A549 treated with dexamethasone at 1 μM for 4 hours (cell line): ENCODE measurements around the gene SAP25. TPM values are rescaled to one million over a fixed set of nuclear protein-coding genes. Genes with fewer than 3 reads are reported as not detected.

Experiments used
- total RNA-seq: library from RNA; stranded (reverse); fragments of 200-300 nt; extraction: Qiagen RNA extraction; gene quantifications from 5 replicates; pipeline ENCODE4 v1.2.3, GENCODE V29; 2022

SAP25 gene
- 0.32 to 0.66 TPM (median 0.38 TPM) in 4 of 5 replicates, not detected in the other for total RNA-seq

DNA sequence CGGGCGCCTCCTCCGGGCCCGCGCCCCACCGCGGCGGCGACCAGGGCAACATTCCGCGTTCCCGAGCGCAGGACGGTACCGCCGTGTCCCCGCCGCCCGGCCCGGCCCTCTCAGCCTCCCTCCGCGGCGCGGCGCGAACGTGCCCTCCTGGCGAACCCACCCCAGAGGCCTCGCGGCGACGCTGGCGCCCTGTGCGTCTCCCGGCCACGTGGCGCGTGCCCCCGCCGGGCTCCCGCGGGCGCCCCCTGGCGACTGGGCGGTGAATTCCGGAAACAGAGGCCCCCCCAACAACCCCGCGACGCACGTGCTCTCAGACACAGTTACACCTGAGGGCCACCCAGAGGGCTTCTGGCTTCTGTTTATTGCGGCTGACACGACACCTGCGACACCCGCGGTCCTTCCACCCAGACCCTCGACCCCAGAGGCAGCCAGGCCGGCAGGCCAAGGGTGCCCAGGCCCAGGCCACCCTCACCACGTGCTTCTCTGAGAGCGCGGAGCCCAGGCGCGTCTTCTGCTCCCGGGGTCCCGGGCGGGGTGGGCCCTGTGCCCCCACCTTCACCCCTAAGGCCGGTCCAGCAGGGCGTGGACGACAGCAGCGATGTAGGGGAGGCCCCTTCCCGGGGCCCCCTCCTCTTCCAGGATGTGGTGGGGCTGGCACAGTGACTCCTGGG is at the start of gene SAP25:
Gene SAP25 (minus strand): TSS at position 210 of the 671 bp plus-strand sequence. CDS start 158 bp downstream, at position 52.

DNA sequence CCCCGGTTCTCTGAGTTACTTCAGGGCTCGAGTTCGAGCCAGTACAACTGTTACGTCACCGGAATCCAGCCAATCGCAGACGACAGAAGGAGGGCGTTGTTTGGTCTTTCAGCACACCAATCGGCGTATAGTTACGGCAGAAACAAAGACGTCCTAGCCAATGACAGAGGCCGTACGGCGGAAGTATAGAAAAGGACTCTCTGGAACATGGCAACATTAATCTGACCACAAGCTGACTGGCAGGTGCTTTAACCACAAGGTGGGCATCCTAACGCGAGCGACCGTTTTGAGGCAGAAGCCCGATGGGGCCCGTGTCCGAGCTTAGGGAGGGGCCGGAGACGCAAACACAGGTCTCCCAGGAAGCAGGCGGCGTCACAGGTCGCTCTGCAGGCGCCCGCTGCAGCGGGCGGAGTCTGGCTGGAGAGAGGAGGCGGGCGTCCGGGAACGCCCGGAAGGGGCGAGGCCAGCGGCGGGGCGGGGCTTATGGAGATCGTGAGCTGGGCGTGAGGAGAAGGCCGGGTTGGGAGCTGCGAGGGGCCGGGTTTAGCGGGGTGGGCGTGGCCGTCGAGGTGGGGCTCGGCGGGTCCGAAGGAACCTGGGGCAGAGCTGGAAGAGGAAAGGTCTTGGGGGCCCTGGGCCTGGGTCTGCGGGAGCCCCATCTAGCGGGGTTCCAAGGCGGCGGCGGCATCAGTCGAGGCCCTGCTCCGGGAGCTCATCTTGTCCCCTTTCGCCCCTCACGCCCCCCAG is 38.5 kb upstream of the SAP25 start, which contains the start of gene MOSPD3:
Gene MOSPD3 (plus strand): TSS at position 558 of the 747 bp plus-strand sequence. CDS start 252 bp downstream, outside the sequence.

DNA sequence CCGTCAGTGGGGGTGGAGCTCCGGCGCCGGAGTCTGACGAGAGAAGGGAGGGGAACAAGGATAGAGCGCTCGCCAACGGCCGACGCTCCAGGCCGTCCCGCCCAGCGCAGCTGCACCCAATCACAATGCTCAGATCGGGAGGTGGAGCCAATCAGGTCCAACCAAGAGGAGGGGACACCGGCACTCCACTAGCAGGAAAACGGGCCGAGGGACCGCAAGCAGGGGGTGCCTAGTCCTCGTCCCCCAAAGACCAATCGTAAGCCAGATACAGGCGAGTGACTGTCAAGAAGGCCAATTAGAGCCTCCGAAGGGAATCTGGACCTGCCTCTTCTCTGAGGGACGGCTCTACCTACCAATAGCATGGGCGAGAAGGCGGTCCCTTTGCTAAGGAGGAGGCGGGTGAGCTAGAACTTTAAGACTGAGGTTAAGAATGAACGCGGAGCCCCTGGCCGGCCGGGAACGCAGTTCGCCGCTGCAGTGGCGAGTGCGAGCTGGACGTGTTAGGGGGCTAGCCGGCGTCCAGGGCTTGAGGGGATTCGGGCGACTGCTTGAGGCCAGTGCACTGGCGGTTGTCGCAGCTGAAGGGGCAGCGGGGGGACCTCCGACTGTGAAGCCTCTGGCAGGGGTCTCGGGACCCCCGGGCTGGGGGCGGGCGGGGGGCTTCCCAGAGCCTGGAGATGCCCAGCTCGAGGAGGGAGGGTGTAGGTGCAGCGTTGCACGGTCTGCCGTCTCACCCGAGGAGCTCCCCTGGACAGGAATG is 12.7 kb upstream of the SAP25 start, which contains the start of gene FBXO24:
Gene FBXO24 (plus strand): TSS at position 63 of the 760 bp plus-strand sequence. CDS start 298 bp downstream, at position 361.

DNA sequence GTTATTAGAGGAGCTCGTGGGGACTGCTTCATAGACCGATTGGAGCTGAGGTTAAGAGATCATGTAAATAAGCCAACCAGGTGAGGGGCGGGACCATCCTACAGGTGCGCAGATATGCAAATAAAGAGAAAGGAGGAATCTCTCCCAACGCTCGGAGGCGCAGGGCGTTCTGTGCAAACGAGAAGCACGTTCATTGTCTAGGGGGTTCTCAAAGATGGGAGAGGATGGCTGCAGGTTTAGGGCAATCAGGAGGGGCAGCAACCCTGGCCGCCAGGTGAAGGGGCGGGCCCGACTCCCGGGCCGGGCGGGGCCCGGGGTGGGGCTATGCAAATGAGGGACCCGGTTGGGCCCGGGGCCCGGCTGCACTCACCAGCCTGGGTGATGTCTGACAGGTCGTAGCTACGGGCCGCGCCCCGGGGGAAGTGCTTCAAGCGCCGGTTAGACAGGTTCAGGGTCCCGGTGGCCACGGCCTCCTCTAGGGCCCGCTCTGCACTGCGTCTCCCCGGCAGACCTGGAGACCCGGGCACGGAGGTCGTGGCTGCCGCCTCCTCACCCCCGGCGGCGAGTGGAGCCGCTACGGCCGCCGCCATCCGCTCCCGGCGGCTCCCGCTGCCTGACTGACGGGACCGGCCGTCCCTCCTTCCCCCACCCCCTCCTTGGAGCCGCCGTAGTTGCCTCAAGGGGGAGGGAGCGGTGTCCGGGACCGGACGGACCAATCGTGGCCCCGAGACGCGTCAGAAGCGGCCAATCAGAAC is 12.0 kb upstream of the SAP25 start, which contains the start of gene LRCH4:
Gene LRCH4 (minus strand): TSS at position 619 of the 755 bp plus-strand sequence. CDS start 29 bp downstream, at position 590.

DNA sequence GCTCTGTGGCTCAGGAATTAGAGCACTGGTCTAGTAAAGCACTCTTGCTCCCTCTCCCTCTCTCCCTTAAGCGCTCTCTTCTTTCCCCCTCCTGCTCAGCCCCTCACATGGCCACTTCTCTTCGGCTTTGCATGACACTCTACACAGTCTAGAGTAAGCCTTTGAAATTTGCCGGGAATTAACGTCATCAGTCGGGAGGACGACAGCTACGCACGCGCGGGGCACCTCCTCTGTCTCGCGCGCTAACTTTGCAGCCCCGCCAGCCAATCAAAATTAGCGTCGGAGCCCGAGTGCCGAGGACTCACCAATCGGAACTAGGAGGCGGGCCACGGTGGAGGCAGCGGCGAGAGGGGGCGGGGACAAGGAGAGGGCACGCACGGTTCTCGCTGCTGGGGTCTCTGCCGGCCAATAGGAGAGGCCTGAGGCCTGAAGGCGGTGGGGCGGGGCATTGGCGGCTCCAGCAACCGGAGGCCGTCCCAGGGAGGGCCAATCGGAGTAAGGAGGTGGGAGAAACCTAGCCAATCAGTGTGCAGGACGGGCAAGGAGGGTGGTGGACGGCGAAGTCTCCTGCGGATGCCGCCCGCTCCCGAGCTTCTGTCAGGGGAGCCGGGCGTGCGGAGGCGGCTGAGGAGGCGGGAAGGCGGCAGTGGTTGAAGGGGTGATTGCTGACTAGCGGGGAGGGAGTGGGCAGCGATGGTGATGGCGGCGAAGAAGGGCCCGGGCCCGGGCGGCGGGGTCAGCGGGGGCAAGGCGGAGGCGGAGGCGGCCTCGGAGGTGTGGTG is 34.9 kb downstream of the SAP25 start, which contains the start of gene AGFG2:
Gene AGFG2 (plus strand): TSS at position 550 of the 782 bp plus-strand sequence. CDS start 144 bp downstream, at position 694.

Other genes with a start within 250 kb of the SAP25 start
- gene PILRB, start 215.8 kb downstream of the SAP25 start, total RNA-seq, result 12.1 to 32.0 TPM (median 25.1 TPM) in 5 replicates
- 3.0 to 5.8 TPM (median 5.0 TPM) in 5 replicates for gene PILRA, start 200.4 kb downstream of the SAP25 start, total RNA-seq
- 0.86 to 1.7 TPM (median 1.5 TPM) in 5 replicates for gene ZCWPW1, start 145.2 kb downstream of the SAP25 start, total RNA-seq
- 37.5 to 52.8 TPM (median 47.6 TPM) in 5 replicates for gene MEPCE, start 144.1 kb downstream of the SAP25 start, total RNA-seq
- 32.6 to 42.1 TPM (median 38.3 TPM) in 5 replicates for gene PPP1R35, start 137.4 kb downstream of the SAP25 start, total RNA-seq
- gene SPACDR, start 109.6 kb downstream of the SAP25 start, total RNA-seq, result 0.47 to 1.1 TPM (median 0.89 TPM) in 5 replicates
- 49.8 to 72.0 TPM (median 61.8 TPM) in 5 replicates for gene TSC22D4, start 94.7 kb downstream of the SAP25 start, total RNA-seq
- 3.9 to 7.8 TPM (median 6.4 TPM) in 5 replicates for gene NYAP1, start 90.0 kb downstream of the SAP25 start, total RNA-seq
- 29.4 to 57.4 TPM (median 50.2 TPM) in 5 replicates for gene AGFG2, start 34.7 kb downstream of the SAP25 start, total RNA-seq
- gene LRCH4, start 12.2 kb upstream of the SAP25 start, total RNA-seq, result 10.2 to 19.5 TPM (median 15.7 TPM) in 5 replicates
- 0.10 to 0.33 TPM (median 0.25 TPM) in 5 replicates for gene FBXO24, start 12.4 kb upstream of the SAP25 start, total RNA-seq
- gene PCOLCE, start 28.5 kb upstream of the SAP25 start, total RNA-seq, result 6.8 to 10.9 TPM (median 8.8 TPM) in 5 replicates
- gene MOSPD3, start 38.6 kb upstream of the SAP25 start, total RNA-seq, result 15.5 to 21.8 TPM (median 20.2 TPM) in 5 replicates
- gene TFR2, start 67.7 kb upstream of the SAP25 start, total RNA-seq, result 1.9 to 2.7 TPM (median 2.4 TPM) in 5 replicates
- not detected in 5 replicates for gene ACTL6B, start 82.5 kb upstream of the SAP25 start, total RNA-seq
- gene GNB2, start 99.8 kb upstream of the SAP25 start, total RNA-seq, result 159 to 275 TPM (median 264 TPM) in 5 replicates
- gene GIGYF1, start 120.3 kb upstream of the SAP25 start, total RNA-seq, result 8.9 to 19.9 TPM (median 15.2 TPM) in 5 replicates
- gene POP7, start 132.2 kb upstream of the SAP25 start, total RNA-seq, result 69.0 to 94.3 TPM (median 86.0 TPM) in 5 replicates
- gene EPO, start 146.6 kb upstream of the SAP25 start, total RNA-seq, result 0.06 TPM in 1 of 5 replicates, not detected in the others
- not detected in 5 replicates for gene ZAN, start 159.7 kb upstream of the SAP25 start, total RNA-seq